ENCODE results near the gene PCBP1.
A peak's percentile ranks its signal among the peaks of the same experiment; 100 is the strongest.
"Not testable (repeated sequence)": the region's sequence is repeated elsewhere in the genome, so short reads cannot be mapped to it uniquely, and the experiment has no call there.

PCBP1 gene

DNA sequence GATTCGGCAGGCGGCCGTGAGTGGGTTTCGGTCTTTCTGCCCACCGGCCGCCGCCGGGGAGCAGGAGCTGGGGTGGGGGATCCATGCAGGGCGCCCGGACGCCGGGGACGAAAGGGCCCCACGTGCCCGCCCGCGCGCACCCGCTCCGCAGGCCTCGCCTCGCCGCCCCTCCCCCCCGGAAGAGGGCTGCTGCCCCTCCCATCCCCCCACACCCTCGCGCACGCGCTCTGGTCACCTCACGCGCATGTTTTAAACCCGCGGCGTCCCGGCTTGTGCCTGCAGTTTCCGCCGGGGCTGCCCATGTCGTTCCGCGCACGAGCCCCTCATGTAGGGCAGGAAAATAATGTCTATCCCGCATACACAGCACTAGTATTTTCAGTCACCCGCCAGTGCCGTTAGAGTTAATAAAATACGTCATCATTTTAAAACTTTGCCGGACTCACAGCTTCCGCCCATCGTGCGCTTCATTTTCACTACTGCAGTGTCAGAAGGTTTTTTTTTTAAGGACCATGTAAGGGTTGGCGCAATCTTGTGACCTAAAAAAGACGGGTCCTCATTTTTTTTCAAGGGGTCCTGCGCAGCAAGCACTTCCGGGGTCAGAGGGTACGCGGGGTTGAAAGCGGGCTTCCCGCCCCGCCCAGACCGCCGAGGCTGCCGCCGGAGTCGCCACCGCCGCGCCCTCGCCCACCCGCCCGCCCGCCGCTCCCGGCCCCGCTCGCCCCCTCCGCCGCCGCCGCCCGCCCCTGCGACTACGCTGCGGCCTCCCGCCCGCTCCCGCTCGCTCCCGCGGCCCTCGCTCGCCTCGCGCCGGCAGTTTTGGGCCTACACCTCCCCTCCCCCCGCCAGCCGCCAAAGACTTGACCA is at the start of gene PCBP1:
Gene PCBP1 (plus strand): TSS at position 640 of the 864 bp plus-strand sequence. CDS start 267 bp downstream, outside the sequence.
- peak; percentile 97 for DNase-seq

DNA sequence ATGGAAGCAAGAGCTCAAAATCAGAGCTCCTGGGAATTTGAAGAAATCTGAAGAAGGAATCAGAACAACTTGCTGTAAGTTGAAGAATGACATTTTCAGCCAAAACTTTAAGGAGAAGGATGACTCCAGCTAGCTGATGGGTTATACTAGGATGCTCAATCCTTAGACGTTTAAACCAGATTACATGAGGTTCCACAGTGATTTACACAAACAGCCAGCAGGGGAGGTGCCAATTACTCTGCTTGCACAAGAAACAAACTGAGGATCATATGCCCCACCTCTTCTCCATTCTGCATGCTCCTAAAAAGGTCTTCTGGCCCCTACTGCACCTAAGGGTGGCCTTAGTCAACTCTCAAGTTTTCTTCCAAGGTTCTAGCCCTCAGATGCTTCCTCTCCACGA is 47.9 kb upstream of the PCBP1 start:
- DNase-seq = no peak

DNA sequence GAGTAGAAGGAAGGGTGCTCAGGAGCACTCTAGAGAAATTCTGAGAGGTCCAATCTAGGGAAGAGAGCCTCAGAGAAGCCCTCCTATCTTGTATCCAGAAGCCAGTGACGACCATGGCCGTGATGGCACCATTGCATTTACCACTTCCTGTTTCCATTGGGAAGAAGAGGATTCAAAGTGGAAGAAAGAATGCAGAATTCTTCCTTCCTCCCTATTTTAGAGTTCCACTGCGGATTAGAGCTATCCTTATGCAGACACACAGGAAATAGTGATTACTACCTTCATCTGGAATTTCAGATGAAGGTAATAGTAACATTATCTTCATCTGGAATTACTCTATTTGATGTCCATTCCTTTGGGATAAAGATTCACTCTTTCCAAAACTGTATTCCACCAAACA is 45.6 kb upstream of the PCBP1 start:
- no peak for DNase-seq

DNA sequence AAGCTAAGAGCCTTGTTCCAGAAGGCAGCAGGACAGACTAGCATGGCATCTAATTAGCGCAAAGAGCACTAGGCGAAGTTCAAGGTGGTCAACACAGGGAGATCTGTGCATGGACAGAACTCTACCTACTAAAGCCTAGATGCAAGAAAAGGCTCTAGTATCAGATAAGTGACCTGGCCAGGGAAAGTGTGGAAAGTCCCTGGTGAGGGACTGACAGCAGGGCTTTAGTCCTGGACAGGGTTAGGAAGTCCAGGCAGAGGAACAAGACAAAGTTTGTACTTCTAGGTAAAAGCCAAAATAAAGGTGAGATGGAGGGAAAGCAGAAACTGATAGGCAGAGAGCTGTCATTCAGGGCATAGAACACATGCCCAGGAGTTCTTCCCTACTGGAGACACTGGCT is 45.0 kb upstream of the PCBP1 start:
- no peak for DNase-seq

DNA sequence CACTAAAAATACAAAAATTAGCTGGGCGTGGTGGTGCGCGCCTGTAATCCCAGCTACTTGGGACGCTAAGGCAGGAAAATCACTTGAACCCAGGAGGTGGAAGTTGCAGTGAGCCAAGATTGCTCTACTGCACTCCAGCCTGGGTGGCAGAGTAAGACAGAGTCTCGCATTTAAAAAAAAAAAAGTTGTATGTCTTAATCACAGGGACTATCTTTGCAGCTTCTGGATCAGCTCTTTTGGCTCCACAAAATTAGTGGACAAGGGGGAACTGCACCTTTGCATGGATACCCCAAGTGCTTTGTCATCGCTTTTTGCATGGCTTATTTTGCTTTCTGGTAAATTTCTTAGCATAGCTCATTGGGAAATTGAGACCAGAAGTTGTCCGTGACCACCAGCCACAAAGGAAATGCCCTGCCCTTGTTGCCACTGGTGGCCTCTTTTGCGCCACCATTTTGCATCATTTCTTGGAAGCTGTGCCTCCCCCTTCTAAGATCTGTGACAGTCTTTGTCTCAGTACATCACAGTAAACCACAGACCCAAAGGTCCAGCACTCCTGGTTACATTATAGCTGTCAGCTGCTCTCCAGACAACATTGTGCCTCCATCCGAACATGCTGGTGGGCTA is 43.9 kb upstream of the PCBP1 start:
- DNase-seq = no peak

DNA sequence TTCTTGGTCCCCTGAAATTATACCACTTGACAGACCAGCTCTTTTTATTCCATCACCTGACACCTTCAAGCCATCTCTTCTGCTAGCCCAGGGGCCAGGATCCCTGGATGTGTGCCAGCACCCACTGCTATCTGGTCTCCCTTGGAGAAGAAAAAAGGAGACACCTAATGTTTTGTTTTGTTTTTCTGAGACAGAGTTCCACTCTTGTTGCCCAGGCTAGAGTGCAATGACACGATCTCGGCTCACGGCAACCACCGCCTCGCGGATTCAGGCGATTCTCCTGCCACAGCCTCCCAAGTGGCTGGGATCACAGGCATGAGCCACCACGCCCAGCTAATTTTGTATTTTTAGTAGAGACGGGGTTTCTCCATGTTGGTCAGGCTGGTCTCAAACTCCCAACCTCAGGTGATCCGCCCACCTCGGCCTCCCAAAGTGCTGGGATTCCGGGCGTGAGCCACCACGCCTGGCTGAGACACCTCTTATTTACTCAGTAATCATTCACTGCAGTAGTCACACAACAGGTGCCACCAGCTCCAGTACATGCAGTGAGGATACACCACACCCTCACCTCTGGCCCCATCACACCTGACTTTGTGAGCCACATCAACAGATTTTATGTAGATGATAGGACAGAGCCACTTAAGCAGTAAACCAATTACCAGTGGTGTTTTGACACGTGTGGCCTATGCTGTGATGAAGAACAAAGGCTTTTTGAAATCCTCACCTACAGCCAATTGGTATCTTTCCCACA is 42.8 kb upstream of the PCBP1 start:
- DNase-seq = peak; percentile 19

DNA sequence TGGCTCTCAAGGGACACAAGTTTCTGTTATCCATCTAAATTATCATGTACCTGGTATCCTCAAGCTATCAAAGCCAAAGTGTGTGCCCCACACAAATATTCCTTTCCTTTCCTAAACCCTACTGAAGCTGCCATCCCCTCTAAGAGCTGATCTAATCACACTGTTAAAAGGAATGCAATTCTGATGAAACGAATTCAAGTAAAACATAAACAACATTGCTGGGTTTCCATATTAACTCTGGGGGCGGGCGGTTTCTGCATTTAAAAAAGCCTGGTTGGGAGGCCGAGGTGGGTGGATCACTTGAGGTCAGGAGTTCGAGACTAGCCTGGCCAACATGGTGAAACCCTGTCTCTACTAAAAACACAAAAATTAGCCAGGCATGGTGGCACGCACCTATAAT is 41.9 kb upstream of the PCBP1 start:
- DNase-seq = no peak

DNA sequence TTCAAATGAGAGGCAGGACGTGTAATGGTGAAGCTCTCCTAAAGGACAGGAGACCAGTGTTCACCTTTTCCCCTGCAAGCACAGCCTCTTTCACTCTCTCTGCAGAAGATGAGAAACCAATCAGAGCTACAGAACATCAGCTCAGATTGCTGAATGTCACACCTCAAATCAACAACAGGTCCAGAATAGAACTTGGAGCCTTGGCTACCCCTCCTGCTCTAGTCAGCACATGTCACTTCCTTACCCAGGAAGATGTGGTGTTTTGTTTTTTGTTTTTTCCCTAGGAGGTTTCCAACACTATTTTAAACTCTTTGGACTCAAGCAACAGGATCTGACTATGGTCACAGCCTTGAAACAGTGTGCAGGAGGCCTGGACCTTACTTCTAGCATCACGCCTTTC is 41.3 kb upstream of the PCBP1 start:
- DNase-seq = no peak

DNA sequence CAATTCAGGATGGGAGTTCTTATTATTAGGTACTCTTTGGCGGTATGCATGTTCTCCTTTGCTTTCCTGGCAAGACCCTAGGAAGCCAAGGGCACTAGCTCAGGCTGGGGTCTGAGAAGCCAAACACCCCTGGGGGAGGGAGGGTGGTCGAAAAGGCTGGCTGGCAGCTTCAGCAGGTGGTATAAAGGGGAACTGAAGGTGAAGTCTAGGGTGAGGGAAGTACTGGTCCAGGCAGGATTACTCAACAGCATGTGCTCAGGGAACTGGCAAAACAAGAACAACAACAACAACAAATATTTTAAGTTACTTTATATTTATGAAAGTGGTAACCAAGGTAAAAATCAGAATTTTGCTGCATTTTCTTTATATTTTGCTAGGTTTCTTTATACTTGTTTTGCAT is 40.7 kb upstream of the PCBP1 start:
- DNase-seq = no peak

DNA sequence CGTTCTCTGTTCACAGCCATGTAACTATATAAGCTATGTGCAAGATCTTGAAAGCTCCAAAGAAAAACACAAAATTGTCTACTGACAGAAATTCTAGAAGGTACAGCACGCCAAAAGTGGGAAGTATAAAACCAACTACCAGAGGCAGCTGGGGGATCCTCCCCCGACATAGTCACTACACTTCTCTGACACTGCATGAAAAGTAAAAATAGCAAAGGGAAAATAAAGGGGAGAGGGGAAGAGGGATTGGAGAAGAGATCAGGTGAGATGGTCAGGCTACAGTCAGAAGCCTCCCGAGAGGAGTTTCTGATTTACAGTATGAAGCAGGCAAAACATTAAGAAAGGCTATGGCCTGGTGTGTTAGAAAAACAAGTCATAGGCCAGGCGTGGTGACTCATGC is 39.8 kb upstream of the PCBP1 start:
- no peak for DNase-seq

DNA sequence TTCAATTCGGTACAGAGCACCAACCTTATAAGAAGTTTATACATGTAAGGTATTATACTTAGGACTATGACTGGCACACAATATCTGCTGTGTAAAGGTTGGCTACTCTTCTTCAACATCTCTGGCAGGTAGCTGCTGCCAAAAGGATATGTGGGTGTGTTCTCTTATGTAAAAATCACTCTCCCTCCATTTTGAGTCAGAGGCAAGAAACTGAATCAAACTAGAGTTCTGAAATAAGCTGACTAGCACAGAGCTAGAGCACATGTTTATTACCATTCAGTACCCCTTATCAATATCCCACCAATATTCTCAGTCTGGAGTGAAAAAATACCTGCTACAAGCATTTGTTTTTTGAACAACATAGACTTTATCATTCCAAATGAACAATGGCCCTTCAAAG is 38.0 kb upstream of the PCBP1 start:
- no peak for DNase-seq

DNA sequence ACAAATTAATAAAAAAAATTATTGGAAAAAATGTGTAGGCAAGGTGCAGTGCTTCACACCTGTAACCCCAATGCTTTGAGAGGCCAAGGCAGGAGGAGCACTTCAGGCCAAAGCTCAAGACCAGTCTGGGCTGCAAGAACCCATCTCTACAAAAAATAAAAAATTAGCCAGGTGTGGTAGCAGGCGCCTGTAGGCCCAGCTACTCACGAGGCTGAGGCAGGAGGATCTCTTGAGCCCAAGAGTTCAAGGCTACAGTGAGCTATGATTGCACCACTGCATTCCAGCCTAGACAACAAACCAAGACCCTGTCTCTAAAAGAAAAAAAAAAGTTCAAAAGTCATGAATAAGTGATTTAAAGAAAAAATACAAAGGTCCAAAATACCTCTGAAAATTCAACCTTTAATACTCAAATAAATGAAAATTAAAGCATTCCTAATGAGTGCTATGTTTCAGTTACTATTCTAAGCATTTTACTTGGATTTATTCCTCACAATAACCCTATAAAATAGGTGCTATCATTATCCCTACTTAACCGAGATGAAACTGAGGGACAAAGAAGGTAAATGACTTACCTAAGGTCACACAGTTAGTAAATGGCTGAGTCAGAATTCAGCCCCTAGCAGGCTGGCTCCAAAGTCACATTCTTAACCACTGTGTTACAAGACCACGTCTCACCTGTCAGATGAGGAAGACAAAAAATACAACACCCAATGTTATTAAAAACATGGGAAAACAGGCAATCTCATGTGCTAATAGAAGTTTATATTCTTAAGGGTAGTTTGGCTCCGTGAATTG is 36.4 kb upstream of the PCBP1 start:
- DNase-seq = no peak

DNA sequence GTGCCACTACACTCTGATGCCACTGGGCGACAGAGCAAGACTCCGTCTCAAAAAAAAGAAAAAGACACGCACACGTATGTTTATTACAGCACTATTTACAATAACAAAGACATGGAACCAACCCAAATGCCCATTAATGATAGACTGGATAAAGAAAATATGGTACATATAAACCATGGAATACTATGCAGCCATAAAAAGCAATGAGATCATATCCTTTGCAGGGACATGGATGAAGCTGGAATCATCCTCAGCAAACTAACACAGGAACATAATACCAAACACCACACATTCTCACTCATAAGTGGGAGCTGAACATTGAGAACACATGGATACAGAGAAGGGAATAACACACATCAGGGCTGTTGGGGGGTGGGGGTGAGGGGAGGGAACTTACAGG is 32.0 kb upstream of the PCBP1 start:
- DNase-seq = not testable (repeated sequence)

DNA sequence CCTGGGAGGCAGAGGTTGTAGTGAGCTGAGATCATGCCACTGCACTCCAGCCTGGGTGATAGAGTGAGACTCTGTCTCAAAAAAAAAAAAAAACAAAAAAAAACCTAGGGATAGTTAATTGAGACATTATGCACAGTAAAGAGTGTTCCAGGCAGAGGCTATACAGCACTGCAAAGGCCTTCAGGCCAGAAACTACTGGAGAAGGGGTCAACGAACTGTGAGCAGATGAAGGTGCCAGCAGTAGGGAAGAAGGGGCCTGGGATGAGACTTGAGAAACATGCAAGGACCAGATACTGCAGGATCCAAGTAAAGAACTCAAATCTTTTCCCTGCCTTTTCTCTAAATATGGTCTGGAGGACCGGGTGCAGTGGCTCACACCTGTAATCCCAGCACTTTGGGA is 26.0 kb upstream of the PCBP1 start:
- no peak for DNase-seq

DNA sequence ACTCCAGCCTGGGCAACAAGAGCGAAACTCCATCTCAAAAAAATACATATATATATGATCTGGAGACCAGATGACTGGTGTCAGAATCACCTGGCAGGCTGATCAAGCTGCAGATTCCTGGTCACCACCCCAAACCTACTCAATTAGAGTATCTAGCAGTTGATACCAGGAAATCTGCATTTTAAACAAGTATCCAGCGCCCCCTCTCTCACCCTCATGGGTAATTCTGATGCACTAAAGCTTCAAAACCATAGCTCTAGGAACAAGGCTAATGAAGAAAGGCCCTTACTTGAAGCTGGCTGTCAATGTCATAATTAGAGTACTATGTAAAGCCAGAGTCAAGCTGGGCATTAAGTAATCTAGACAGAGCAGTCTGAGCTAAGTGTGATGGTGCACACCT is 25.0 kb upstream of the PCBP1 start:
- no peak for DNase-seq

DNA sequence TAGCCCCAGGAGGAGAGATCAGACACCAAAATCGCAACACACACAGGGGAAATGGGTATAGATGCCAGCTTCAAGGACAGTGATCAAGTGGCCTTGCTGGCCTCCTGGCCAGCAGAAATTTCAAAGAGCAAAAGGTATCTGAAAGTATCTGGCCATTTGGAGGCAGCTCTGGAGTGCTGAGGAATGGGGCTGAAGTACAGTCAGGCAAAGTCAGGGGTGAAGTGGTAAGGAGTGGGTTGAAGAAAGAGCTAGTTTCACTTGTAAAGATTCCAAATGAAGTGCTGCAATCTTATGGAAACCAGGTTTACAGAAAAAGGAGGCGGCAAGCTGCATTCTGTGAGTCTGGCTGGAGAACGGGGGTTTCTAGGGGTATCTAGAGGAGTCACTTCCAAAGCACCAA is 19.2 kb upstream of the PCBP1 start:
- no peak for DNase-seq

DNA sequence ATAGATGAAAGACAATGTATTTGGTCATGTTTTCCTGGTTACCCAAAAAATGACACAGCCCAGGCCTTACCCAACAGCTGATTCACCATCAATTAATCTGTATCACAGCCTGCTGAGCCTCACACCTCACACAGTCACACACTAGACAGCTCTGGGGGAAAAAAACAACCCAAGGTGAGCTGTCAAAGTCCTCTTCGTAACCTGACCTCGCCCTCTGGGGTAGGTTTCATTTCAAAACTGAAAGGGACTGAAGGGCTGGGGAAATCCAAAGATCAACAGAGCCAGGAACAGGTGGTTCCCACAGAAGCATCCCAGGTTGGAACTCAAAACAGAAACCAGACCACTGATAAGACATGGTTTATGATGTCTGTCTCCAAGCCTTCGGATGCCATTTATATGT is 18.2 kb upstream of the PCBP1 start:
- DNase-seq = peak; percentile 88

DNA sequence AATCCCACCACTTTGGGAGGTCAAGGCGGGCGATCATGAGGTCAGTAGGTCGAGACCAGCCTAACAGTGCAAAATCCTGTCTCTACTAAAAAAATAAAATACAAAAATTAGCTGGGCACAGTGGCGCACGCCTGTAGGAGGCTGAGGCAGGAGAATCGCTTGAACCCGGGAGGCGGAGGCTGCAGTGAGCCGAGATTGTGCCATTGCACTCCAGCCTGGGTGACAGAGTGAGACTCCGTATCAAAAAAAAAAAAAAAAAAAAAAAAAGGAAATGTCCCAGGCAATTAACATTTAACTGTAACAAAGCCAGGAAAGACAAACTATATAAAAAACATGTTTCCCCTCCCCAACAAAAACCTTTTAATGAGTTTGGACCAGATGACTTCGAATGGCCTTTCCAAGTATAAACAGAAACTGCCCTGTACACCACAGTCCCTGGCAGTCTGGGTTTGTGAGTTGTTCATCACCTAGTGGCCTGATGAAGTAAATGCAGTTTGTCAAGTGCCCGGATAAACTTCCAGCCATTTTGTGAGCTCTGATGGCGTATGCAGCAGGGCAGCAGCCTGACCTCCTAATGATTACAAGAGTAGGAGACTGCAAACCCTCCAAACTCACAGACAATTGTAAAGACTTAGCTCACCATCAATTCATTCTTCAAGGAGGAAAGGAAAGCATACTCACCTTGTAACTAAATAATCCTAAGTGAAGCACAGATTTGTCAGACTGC is 16.6 kb upstream of the PCBP1 start:
- peak; percentile 93 for DNase-seq

DNA sequence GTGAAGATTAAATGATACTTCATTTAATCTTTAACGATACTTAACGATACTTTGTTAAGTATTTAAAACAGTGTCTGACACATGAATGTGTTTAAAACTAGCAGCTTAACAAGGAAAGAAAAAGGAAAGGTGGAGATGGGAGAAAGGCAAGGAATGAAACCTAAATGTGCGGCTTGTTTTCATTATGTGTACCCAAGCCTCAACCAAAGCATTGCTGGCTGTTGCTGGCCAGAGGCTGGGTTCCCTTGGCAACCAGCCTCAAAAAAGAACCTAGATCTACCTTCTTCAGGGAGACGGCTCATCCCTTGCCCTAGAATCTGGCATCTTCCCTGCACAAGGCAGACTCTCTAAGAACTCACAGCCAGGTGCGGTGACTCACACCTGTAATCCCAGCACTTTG is 13.8 kb upstream of the PCBP1 start:
- no peak for DNase-seq

DNA sequence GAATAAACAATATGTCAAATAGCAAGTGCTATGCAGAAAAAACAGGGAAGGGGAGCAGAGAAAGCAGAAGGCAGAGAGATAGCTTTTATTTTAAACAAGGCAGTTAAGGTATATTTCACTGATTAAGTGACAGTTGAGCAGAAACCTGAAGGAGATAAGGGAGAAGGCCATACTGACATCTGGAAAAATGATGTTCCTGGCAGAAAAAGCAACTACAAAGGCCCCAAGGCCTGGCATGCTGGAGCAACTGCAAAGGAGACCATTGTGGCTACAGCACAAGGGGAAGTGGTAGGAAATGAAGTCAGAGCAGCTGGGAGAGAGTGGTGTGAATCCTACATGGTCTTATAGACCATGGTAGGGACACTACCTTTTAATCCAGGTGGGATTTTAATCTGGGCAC is 8.9 kb upstream of the PCBP1 start:
- no peak for DNase-seq

DNA sequence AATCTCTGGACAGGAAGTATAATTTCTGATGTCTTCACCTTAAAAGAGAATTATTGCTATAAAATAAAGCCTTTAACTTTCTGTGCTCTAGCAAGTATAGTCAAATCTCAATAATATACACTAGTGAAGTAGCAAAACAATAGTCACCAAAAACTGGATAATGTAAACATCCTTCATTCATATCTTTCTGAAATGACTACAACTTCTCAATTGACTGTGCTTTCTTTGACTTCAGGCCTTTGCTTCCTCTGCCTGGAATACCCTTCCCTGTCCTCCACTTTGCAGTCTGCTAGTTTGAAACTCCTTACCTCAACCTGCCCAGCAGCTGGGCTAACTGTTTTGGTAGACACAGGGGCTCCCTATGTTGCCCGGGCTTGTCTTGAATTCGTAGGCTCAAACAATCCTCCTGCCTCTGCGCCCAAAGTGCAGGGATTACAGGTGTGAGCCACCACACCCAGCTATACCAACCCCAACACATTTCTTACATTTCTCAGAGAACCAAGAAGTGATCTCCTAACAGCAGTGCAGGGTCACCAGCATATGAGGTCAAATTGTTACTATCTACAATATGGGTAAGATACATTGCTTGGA is 6.6 kb upstream of the PCBP1 start:
- no peak for DNase-seq

DNA sequence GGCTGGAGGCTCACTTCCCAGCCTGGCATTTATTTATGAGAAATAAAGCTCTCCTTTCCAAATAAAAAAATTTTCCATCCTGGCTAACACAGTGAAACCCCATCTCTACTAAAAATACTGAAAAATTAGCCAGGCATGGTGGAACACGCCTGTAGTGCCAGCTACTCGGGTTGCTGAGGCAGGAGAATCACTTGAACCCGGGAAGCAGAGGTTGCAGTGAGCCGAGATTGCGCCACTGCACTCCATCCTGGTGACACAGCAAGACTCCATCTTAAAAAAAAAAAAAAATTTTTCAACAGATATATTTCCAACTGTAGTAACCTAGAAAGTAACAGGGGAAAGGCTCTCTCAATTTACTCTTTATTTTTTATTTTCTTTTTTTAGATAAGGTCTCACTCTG is 6.1 kb upstream of the PCBP1 start:
- DNase-seq = no peak

All from DMS53 (cell line).